ENCODE measurements around the gene RGCC. TPM values are rescaled to one million over a fixed set of nuclear protein-coding genes. Genes with fewer than 3 reads are reported as not detected.

RGCC gene
- total and polyA plus RNA-seq, 9 of the 15 experiments (the other 6 are each of a cell fraction or from before 2014, with no cell fraction given) = 0.51 to 10.4 (median 5.8) TPM

GRCh38 chr13:41463838-41464602, 6.7 kb downstream of the RGCC start (continued):
- no peak for TF ChIP-seq SAFB (IDR thresholded peaks at IDR 0.05; ENCODE audit: borderline replicate concordance, low read depth, low read length)
- TF ChIP-seq NFE2L1 (tag; IDR thresholded peaks at IDR 0.05; ENCODE audit: borderline replicate concordance, low read depth) = no peak
- no peak for TF ChIP-seq ZNF12 (CRISPR knock-in tag; IDR thresholded peaks at IDR 0.05)
- TF ChIP-seq ATF2 (CRISPR knock-in tag; IDR thresholded peaks at IDR 0.05) = no peak
- TF ChIP-seq CBFA2T3 (IDR thresholded peaks at IDR 0.05) = peak; percentile 91
- no peak for TF ChIP-seq TARDBP (IDR thresholded peaks at IDR 0.05)
- TF ChIP-seq CBX8 (IDR thresholded peaks at IDR 0.05; ENCODE audit: borderline replicate concordance, extremely low read depth, low read depth, low read length, poor library complexity, severe bottlenecking) = no peak
- no peak for TF ChIP-seq GTF2E2 (tag; IDR thresholded peaks at IDR 0.05)
- TF ChIP-seq MCM5 (IDR thresholded peaks at IDR 0.05; ENCODE audit: low read depth) = no peak
- TF ChIP-seq POLR3G (IDR thresholded peaks at IDR 0.05; ENCODE audit: extremely low read depth, insufficient read length, insufficient replicate concordance) = no peak
- no peak for TF ChIP-seq FIP1L1 (IDR thresholded peaks at IDR 0.05; ENCODE audit: low read depth, low read length, poor library complexity, severe bottlenecking)
- no peak for TF ChIP-seq MEF2D (tag; conservative IDR thresholded peaks at IDR 0.05; ENCODE audit: low read depth)
- TF ChIP-seq NBN (IDR thresholded peaks at IDR 0.05; ENCODE audit: low read depth) = no peak
- no peak for TF ChIP-seq POLR2B (IDR thresholded peaks at IDR 0.05; ENCODE audit: low read depth, partially characterized antibody)
- no peak for TF ChIP-seq KLF6 (CRISPR knock-in tag; IDR thresholded peaks at IDR 0.05; ENCODE audit: borderline replicate concordance)
- TF ChIP-seq ZNF347 (CRISPR knock-in tag; IDR thresholded peaks at IDR 0.05; ENCODE audit: low read depth) = no peak
- no peak for TF ChIP-seq DLX4 (CRISPR knock-in tag; IDR thresholded peaks at IDR 0.05)
- TF ChIP-seq ELF4 (CRISPR knock-in tag; IDR thresholded peaks at IDR 0.05) = 0 out of 2 replicates have a peak, but pooled peaks have one; percentile 38
- no peak for TF ChIP-seq XRCC4 (IDR thresholded peaks at IDR 0.05; ENCODE audit: extremely low read depth, insufficient read depth, insufficient read length)
- TF ChIP-seq ZNF609 (CRISPR knock-in tag; IDR thresholded peaks at IDR 0.05; ENCODE audit: borderline replicate concordance) = no peak
- TF ChIP-seq NR1H2 (CRISPR knock-in tag; IDR thresholded peaks at IDR 0.05) = no peak
- TF ChIP-seq JUND (IDR thresholded peaks at IDR 0.05; ENCODE audit: borderline replicate concordance, low read depth, low read length) = no peak
- peak; percentile 19; the same call in 1 of the 3 replicates for TF ChIP-seq JUND (tag; IDR thresholded peaks at IDR 0.05; ENCODE audit: borderline replicate concordance, low read depth, low read length)

Data from K562 (cell line).